Fibroblast of peridontal ligament (primary cell): ENCODE measurements around the gene BCL2L14.
A peak's percentile ranks its signal among the peaks of the same experiment; 100 is the strongest.

Experiments
- DNase-seq: peaks from one replicate; pipeline ENCODE4 v3.0.0-alpha.2; 2010; ENCODE audit errors: extremely low read depth

The BCL2L14 gene

GRCh38 chr12:12056951-12057350 lies 13.8 kb upstream of the BCL2L14 start:
- no peak for DNase-seq

- DNase-seq, result no peak
Observed at GRCh38 chr12:12064596-12064995, 6.1 kb upstream of the BCL2L14 start.

GRCh38 chr12:12068751-12069150 lies 2.0 kb upstream of the BCL2L14 start:
- no peak for DNase-seq

GRCh38 chr12:12069821-12070548 lies 754 bp upstream of the BCL2L14 start:
- DNase-seq, result no peak

- DNase-seq, result no peak
Observed at GRCh38 chr12:12072064-12072760, 1.5 kb downstream of the BCL2L14 start.

GRCh38 chr12:12079291-12079690 lies 8.6 kb downstream of the BCL2L14 start:
- DNase-seq, result no peak

GRCh38 chr12:12081836-12082497 lies 11.2 kb downstream of the BCL2L14 start:
- peak; percentile 70 for DNase-seq

- no peak for DNase-seq
Observed at GRCh38 chr12:12083688-12084087, 12.9 kb downstream of the BCL2L14 start.

- DNase-seq, result no peak
Observed at GRCh38 chr12:12086362-12086761, 15.6 kb downstream of the BCL2L14 start.

- no peak for DNase-seq
Observed at GRCh38 chr12:12086973-12087692, 16.4 kb downstream of the BCL2L14 start.

- DNase-seq, result no peak
Observed at GRCh38 chr12:12087693-12088034, 16.9 kb downstream of the BCL2L14 start.

GRCh38 chr12:12088147-12088546 lies 17.4 kb downstream of the BCL2L14 start:
- DNase-seq, result no peak

GRCh38 chr12:12088761-12089160 lies 18.0 kb downstream of the BCL2L14 start:
- no peak for DNase-seq

- DNase-seq, result no peak
Observed at GRCh38 chr12:12091071-12091470, 20.3 kb downstream of the BCL2L14 start.

- no peak for DNase-seq
Observed at GRCh38 chr12:12091977-12092663, 21.4 kb downstream of the BCL2L14 start.

GRCh38 chr12:12094481-12094880 lies 23.7 kb downstream of the BCL2L14 start:
- no peak for DNase-seq

GRCh38 chr12:12095021-12095420 lies 24.3 kb downstream of the BCL2L14 start:
- no peak for DNase-seq

- DNase-seq, result no peak
Observed at GRCh38 chr12:12097891-12098690, 27.4 kb downstream of the BCL2L14 start.

GRCh38 chr12:12098691-12099015 lies 27.9 kb downstream of the BCL2L14 start:
- DNase-seq, result no peak

GRCh38 chr12:12099102-12099501 lies 28.4 kb downstream of the BCL2L14 start:
- no peak for DNase-seq

- no peak for DNase-seq
Observed at GRCh38 chr12:12107678-12108077, 36.9 kb downstream of the BCL2L14 start.
